ENCODE data around the gene COQ8A.

Gene COQ8A

GRCh38 chr1:227004796-227005195, 64.7 kb downstream of the COQ8A start:
- TF ChIP-seq JUND (IDR thresholded peaks at IDR 0.05; ENCODE audit: low read depth), result no peak
- in situ Hi-C loops (cut with HindIII; ENCODE audit: low pct_unique_long_range_greater_than_20kb, low sequenced_read_pairs), result no loop called here
- DNase-seq (ENCODE audit: low read depth in 1 of 2, low spot score in 1 of 2), result no peak

GRCh38 chr1:227006226-227006796, 66.2 kb downstream of the COQ8A start:
- no peak for TF ChIP-seq JUND (IDR thresholded peaks at IDR 0.05; ENCODE audit: low read depth)
- in situ Hi-C loops (cut with HindIII; ENCODE audit: low pct_unique_long_range_greater_than_20kb, low sequenced_read_pairs), result no loop called here
- no peak for DNase-seq (ENCODE audit: low read depth in 1 of 2, low spot score in 1 of 2)

- DNase-seq (ENCODE audit: low read depth in 1 of 2, low spot score in 1 of 2), result no peak
- in situ Hi-C loops (cut with HindIII; ENCODE audit: low pct_unique_long_range_greater_than_20kb, low sequenced_read_pairs), result no loop called here
- no peak for TF ChIP-seq JUND (IDR thresholded peaks at IDR 0.05; ENCODE audit: low read depth)
Measured at GRCh38 chr1:227009937-227010336, 69.8 kb downstream of the COQ8A start.

- TF ChIP-seq JUND (IDR thresholded peaks at IDR 0.05; ENCODE audit: low read depth), result no peak
- no peak for DNase-seq (ENCODE audit: low read depth in 1 of 2, low spot score in 1 of 2)
- in situ Hi-C loops (cut with HindIII; ENCODE audit: low pct_unique_long_range_greater_than_20kb, low sequenced_read_pairs), result no loop called here
Measured at GRCh38 chr1:227010645-227011044, 70.6 kb downstream of the COQ8A start.

- TF ChIP-seq JUND (IDR thresholded peaks at IDR 0.05; ENCODE audit: low read depth), result no peak
- DNase-seq (ENCODE audit: low read depth in 1 of 2, low spot score in 1 of 2), result no peak
- in situ Hi-C loops (cut with HindIII; ENCODE audit: low pct_unique_long_range_greater_than_20kb, low sequenced_read_pairs), result no loop called here
Measured at GRCh38 chr1:227016990-227017389, 76.9 kb downstream of the COQ8A start.

- DNase-seq (ENCODE audit: low read depth in 1 of 2, low spot score in 1 of 2), result no peak
- no peak for TF ChIP-seq JUND (IDR thresholded peaks at IDR 0.05; ENCODE audit: low read depth)
- in situ Hi-C loops (cut with HindIII; ENCODE audit: low pct_unique_long_range_greater_than_20kb, low sequenced_read_pairs), result no loop called here
Measured at GRCh38 chr1:227032396-227032795, 92.3 kb downstream of the COQ8A start.

GRCh38 chr1:227033880-227034279, 93.8 kb downstream of the COQ8A start:
- peak in 1 of 2 experiments; percentile 17 for DNase-seq (ENCODE audit: low read depth in 1 of 2, low spot score in 1 of 2)
- in situ Hi-C loops (cut with HindIII; ENCODE audit: low pct_unique_long_range_greater_than_20kb, low sequenced_read_pairs), result no loop called here
- TF ChIP-seq JUND (IDR thresholded peaks at IDR 0.05; ENCODE audit: low read depth), result no peak

- in situ Hi-C loops (cut with HindIII; ENCODE audit: low pct_unique_long_range_greater_than_20kb, low sequenced_read_pairs), result no loop called here
- no peak for TF ChIP-seq JUND (IDR thresholded peaks at IDR 0.05; ENCODE audit: low read depth)
- DNase-seq (ENCODE audit: low read depth in 1 of 2, low spot score in 1 of 2), result no peak
Measured at GRCh38 chr1:227035316-227035715, 95.2 kb downstream of the COQ8A start.

GRCh38 chr1:227037121-227037520, 97.0 kb downstream of the COQ8A start:
- no peak for DNase-seq (ENCODE audit: low read depth in 1 of 2, low spot score in 1 of 2)
- in situ Hi-C loops (cut with HindIII; ENCODE audit: low pct_unique_long_range_greater_than_20kb, low sequenced_read_pairs), result no loop called here
- TF ChIP-seq JUND (IDR thresholded peaks at IDR 0.05; ENCODE audit: low read depth), result no peak
